DND-41 (cell line): ENCODE measurements around the gene CATSPERD.

Source experiments
- ATAC-seq: fragments of 200-7000 bp; cut with Tn5 transposase; 3 replicates; pipeline ENCODE4 v1.9.1; 2021; ENCODE audit warnings: low read depth; ENCODE audit not compliant: insufficient read depth
- DNase-seq: peaks from one replicate; pipeline ENCODE4 v3.0.0-alpha.2; 2020
- H2AFZ ChIP-seq: 2 replicates; pipeline ENCODE4 v1.6.0; 2012; ENCODE audit warnings: low read depth, low read length
- H3K27ac ChIP-seq: 2 replicates; pipeline ENCODE4 v1.5.1; 2012; ENCODE audit warnings: low read length, inconsistent platforms
- H3K27me3 ChIP-seq: fragments of 200-600 bp; sonication (generic); 2 replicates; pipeline ENCODE4 v1.6.0; 2012; ENCODE audit warnings: low read length, mild to moderate bottlenecking, inconsistent platforms; ENCODE audit not compliant: insufficient read depth, poor library complexity
- H3K36me3 ChIP-seq: 2 replicates; pipeline ENCODE4 v1.5.1; 2012; ENCODE audit warnings: low read length, inconsistent platforms; ENCODE audit not compliant: insufficient read depth
- H3K4me1 ChIP-seq: 2 replicates; pipeline ENCODE4 v1.5.1; 2012; ENCODE audit warnings: mild to moderate bottlenecking, low read length; ENCODE audit not compliant: insufficient read depth
- H3K4me2 ChIP-seq: 2 replicates; pipeline ENCODE4 v1.6.0; 2012; ENCODE audit warnings: mild to moderate bottlenecking, moderate library complexity, low read length, inconsistent platforms; ENCODE audit not compliant: insufficient read depth
- H3K4me3 ChIP-seq, 2 experiments: fragments of 200-600 bp in 1 of 2; shearing (Covaris generic) in 1 of 2; 2 replicates each; pipeline ENCODE4 v1.5.1; 2012 to 2016; ENCODE audit warnings: inconsistent platforms in 2 of 2, low read length in 2 of 2, mild to moderate bottlenecking in 2 of 2, low read depth in 1 of 2, moderate library complexity in 1 of 2
- H3K79me2 ChIP-seq: 2 replicates; pipeline ENCODE4 v1.6.0; 2012; ENCODE audit warnings: low read length, inconsistent platforms; ENCODE audit not compliant: insufficient read depth
- H3K9ac ChIP-seq: 2 replicates; pipeline ENCODE4 v1.6.0; 2012; ENCODE audit warnings: low read depth, mild to moderate bottlenecking, inconsistent platforms, low read length, moderate library complexity
- H3K9me3 ChIP-seq: 2 replicates; pipeline ENCODE4 v1.5.1; 2012; ENCODE audit warnings: low read length, moderate library complexity, mild to moderate bottlenecking, inconsistent platforms; ENCODE audit not compliant: insufficient read depth, severe bottlenecking
- H4K20me1 ChIP-seq: 2 replicates; pipeline ENCODE4 v1.6.0; 2012; ENCODE audit warnings: low read length; ENCODE audit not compliant: insufficient read depth
- EZH2 ChIP-seq: IDR thresholded peaks from 3 replicates; pipeline ENCODE4 v1.6.1; 2012; ENCODE audit warnings: borderline replicate concordance, low read depth, mild to moderate bottlenecking, moderate library complexity, low read length, inconsistent platforms; ENCODE audit not compliant: severe bottlenecking
- TF ChIP-seq, protein P1 (sequence below): IDR thresholded peaks from 2 replicates; pipeline ENCODE4 v1.5.1; 2012; ENCODE audit warnings: borderline replicate concordance, low read length, moderate library complexity, mild to moderate bottlenecking; ENCODE audit not compliant: poor library complexity, severe bottlenecking; ENCODE audit errors: extremely low read depth

The CATSPERD gene

GRCh38 chr19:5792224-5792623, 71.8 kb downstream of the CATSPERD start:
- Histone ChIP-seq H3K79me2 (peaks cover 17% of the 10 kb centered on the region), H3K36me3 (peaks cover 30% of the 10 kb centered on the region), H3K27me3 (no peaks in the 10 kb centered on the region), H3K27ac (no peak overlapping the region), H3K4me1 (peaks cover 24% of the 10 kb centered on the region), H3K4me3 (no peak overlapping the region), H3K4me2 (no peak overlapping the region), H3K9ac (no peak overlapping the region), H2AFZ (no peak overlapping the region), H4K20me1 (peaks cover 28% of the 10 kb centered on the region), H3K9me3 (no peaks in the 10 kb centered on the region)
- DNase-seq: no peak
- TF ChIP-seq, protein P1, sequence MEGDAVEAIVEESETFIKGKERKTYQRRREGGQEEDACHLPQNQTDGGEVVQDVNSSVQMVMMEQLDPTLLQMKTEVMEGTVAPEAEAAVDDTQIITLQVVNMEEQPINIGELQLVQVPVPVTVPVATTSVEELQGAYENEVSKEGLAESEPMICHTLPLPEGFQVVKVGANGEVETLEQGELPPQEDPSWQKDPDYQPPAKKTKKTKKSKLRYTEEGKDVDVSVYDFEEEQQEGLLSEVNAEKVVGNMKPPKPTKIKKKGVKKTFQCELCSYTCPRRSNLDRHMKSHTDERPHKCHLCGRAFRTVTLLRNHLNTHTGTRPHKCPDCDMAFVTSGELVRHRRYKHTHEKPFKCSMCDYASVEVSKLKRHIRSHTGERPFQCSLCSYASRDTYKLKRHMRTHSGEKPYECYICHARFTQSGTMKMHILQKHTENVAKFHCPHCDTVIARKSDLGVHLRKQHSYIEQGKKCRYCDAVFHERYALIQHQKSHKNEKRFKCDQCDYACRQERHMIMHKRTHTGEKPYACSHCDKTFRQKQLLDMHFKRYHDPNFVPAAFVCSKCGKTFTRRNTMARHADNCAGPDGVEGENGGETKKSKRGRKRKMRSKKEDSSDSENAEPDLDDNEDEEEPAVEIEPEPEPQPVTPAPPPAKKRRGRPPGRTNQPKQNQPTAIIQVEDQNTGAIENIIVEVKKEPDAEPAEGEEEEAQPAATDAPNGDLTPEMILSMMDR: no peak
- ATAC-seq: no peak

- no peak for ATAC-seq
- H3K4me2 ChIP-seq: no peak overlapping the region
- no peaks in the 10 kb centered on the region for H3K27me3 ChIP-seq
- peaks cover 24% of the 10 kb centered on the region for H3K4me1 ChIP-seq
- no peak overlapping the region for H3K9ac ChIP-seq
- peaks cover 20% of the 10 kb centered on the region for H3K36me3 ChIP-seq
- H3K4me3 ChIP-seq: no peak overlapping the region
- H4K20me1 ChIP-seq: peaks cover 18% of the 10 kb centered on the region
- peak overlapping the region; percentile 7; the same call in 1 of the 2 replicates for H2AFZ ChIP-seq
- peaks cover 17% of the 10 kb centered on the region for H3K79me2 ChIP-seq
- DNase-seq: no peak
- H3K27ac ChIP-seq: no peak overlapping the region
- H3K9me3 ChIP-seq: no peaks in the 10 kb centered on the region
- TF ChIP-seq EZH2: no peak
- TF ChIP-seq, protein P1: no peak
Observed at GRCh38 chr19:5793188-5793587, 72.8 kb downstream of the CATSPERD start.

DNA sequence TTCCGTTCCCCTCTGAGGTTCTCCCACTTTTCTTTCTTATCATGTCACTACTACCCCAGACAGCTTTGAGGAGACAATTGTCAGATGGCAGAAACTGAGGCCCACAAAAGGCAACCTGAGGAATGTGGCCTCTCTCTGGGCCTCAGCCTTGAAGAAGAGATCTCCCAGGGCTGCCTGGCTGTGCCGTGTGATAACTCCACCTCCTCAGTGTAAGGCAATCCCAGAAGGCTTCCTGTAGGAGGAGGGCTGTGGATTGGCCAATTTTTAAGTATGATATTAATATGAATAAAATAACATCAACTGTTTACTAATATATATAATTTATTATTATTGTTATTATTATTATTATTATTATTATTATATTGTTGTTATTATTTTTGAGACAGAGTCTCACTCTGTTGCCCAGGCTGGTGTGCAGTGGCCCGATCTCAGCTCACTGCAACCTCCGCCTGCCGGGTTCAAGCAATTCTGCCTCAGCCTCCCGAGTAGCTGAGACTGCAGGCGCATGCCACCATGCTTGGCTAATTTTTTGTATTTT, 75.0 kb downstream of the CATSPERD start:
- H3K79me2 ChIP-seq: peaks cover 2% of the 10 kb centered on the region; the same call in 1 of the 2 replicates
- DNase-seq: no peak
- H4K20me1 ChIP-seq: no peaks in the 10 kb centered on the region
- H3K27ac ChIP-seq: no peak overlapping the region
- H3K9ac ChIP-seq: no peak overlapping the region
- no peaks in the 10 kb centered on the region for H3K9me3 ChIP-seq
- H2AFZ ChIP-seq: no peak overlapping the region
- H3K4me1 ChIP-seq: peaks cover 8% of the 10 kb centered on the region
- no peak for TF ChIP-seq EZH2
- TF ChIP-seq, protein P1: no peak
- H3K4me3 ChIP-seq: no peak overlapping the region
- no peaks in the 10 kb centered on the region for H3K36me3 ChIP-seq
- no peak overlapping the region for H3K4me2 ChIP-seq
- no peaks in the 10 kb centered on the region for H3K27me3 ChIP-seq
- ATAC-seq: no peak

DNA sequence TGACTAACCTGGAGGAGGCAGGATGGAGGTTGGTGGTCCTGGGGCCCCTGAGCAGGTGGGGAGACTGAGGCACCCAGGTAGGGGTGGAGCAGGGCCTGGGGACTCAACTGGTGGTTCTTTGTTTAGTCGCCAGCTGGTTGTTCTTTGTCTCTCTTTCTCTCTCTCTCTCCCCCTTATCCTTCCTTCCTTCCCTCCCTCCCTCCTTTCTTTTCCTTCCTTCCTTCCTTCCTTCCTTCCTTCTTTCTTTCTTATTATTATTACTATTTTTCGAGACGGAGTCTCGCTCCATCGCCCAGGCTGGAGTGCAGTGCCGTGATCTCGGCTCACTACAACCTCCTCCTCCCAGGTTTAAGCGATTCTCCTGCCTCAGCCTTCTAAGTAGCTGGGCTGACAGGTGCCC, 77.8 kb downstream of the CATSPERD start:
- Histone ChIP-seq H3K27ac (no peak overlapping the region), H3K4me2 (no peak overlapping the region), H3K4me1 (peaks cover 3% of the 10 kb centered on the region; the same call in 1 of the 2 replicates)

More for the DNA sequence above, 77.8 kb downstream of the CATSPERD start:
- H3K27me3 ChIP-seq: no peaks in the 10 kb centered on the region
- H3K36me3 ChIP-seq: no peaks in the 10 kb centered on the region
- no peaks in the 10 kb centered on the region for H3K79me2 ChIP-seq
- H3K9me3 ChIP-seq: no peaks in the 10 kb centered on the region
- ATAC-seq (no peak), DNase-seq (no peak)
- no peak overlapping the region for H3K9ac ChIP-seq
- no peaks in the 10 kb centered on the region for H4K20me1 ChIP-seq
- H2AFZ ChIP-seq: no peak overlapping the region
- no peak overlapping the region for H3K4me3 ChIP-seq
- no peak for TF ChIP-seq EZH2
- TF ChIP-seq, protein P1: no peak
